Thoracic aorta (tissue), 2 donors: Measurements from ENCODE around the gene MAD1L1. TPM values are rescaled to one million over a fixed set of nuclear protein-coding genes. Genes with fewer than 3 reads are reported as not detected.

Experiments used
- ATAC-seq: fragments of 150-250 bp; one replicate; pipeline ENCODE4 v1.8.0; 2017; ENCODE audit warnings: low read depth; ENCODE audit not compliant: insufficient number of reproducible peaks, low FRiP score
- DNase-seq: peaks from one replicate; pipeline ENCODE4 v3.0.0-alpha.2; 2020; ENCODE audit warnings: low spot score
- H3K27ac ChIP-seq, 2 donors: fragments of 200-600 bp; sonication (generic); 1 replicate in 1 of 2; 2 replicates in 1 of 2; pipeline ENCODE4 v1.5.1; 2016; ENCODE audit warnings: mild to moderate bottlenecking in 2 of 2, moderate library complexity in 2 of 2
- H3K27me3 ChIP-seq: fragments of 200-600 bp; sonication (generic); replicated peaks from 2 replicates; pipeline ENCODE4 v1.6.0; 2016; ENCODE audit warnings: mild to moderate bottlenecking; ENCODE audit not compliant: insufficient read depth
- H3K36me3 ChIP-seq: fragments of 200-600 bp; sonication (generic); one replicate; pipeline ENCODE4 v1.5.1; 2016
- H3K4me1 ChIP-seq, 2 donors: fragments of 200-600 bp; sonication (generic); 1 replicate in 1 of 2; 2 replicates in 1 of 2; pipeline versions ENCODE4 v1.5.1 to v1.6.0; 2016; ENCODE audit warnings: low read depth in 2 of 2, mild to moderate bottlenecking in 1 of 2; ENCODE audit not compliant: control insufficient read depth in 1 of 2
- H3K4me3 ChIP-seq: fragments of 200-600 bp; sonication (generic); 2 replicates; pipeline ENCODE4 v1.5.1; 2016; ENCODE audit warnings: mild to moderate bottlenecking
- H3K9me3 ChIP-seq: fragments of 200-600 bp; sonication (generic); 2 replicates; pipeline ENCODE4 v1.5.1; 2016
- total RNA-seq, 2 donors: library from RNA; depleted of rRNA; stranded (reverse); fragments of >200 nt; gene quantifications; one replicate each; pipeline versions ENCODE4 v1.1.0 to v1.2.3, GENCODE V29; 2016
- TF ChIP-seq, protein P1 (sequence below): fragments of 200-600 bp; sonication (generic); IDR thresholded peaks from one replicate; pipeline ENCODE4 v1.5.1; 2019; ENCODE audit warnings: antibody characterized with exemption

The MAD1L1 gene
- total RNA-seq, 2 donors from 2014 or later = 27.4 to 41.3 TPM

DNA sequence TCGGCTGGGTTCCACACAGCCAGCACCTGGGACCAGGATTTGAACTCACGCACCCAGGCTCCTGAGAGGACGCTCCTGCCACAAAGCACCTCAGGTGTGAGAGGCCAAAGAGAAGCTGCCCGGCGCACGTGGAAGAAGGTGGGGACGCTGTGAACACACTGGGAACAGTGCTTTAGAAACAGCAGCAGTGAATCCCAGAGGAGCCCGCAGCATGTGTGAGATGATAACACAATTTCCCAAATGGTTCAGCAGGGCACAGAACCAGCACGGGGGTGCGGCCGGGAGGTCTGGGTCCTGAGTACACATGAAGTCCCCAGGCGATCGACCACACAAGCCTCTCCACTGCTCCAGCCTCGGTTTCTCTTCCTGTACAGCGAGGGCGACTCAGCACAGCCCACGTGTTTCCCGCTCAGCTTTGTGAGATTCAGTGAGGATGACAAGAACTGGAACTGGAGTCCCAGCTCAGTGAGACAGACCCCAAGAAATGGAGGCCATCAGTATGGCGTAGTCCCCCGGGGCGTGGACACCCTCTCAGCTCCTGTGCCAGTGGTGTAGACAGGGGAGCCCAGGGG is 188.3 kb downstream of the MAD1L1 start:
- Histone ChIP-seq H3K27me3 (no peaks in the 10 kb centered on the region), H3K4me1 (no peaks in the 10 kb centered on the region), H3K9me3 (no peaks in the 10 kb centered on the region), H3K27ac (no peak overlapping the region), H3K4me3 (no peak overlapping the region), H3K36me3 (no peaks in the 10 kb centered on the region)
- TF ChIP-seq, protein P1, sequence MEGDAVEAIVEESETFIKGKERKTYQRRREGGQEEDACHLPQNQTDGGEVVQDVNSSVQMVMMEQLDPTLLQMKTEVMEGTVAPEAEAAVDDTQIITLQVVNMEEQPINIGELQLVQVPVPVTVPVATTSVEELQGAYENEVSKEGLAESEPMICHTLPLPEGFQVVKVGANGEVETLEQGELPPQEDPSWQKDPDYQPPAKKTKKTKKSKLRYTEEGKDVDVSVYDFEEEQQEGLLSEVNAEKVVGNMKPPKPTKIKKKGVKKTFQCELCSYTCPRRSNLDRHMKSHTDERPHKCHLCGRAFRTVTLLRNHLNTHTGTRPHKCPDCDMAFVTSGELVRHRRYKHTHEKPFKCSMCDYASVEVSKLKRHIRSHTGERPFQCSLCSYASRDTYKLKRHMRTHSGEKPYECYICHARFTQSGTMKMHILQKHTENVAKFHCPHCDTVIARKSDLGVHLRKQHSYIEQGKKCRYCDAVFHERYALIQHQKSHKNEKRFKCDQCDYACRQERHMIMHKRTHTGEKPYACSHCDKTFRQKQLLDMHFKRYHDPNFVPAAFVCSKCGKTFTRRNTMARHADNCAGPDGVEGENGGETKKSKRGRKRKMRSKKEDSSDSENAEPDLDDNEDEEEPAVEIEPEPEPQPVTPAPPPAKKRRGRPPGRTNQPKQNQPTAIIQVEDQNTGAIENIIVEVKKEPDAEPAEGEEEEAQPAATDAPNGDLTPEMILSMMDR = no peak
- ATAC-seq (no peak), DNase-seq (no peak)

DNA sequence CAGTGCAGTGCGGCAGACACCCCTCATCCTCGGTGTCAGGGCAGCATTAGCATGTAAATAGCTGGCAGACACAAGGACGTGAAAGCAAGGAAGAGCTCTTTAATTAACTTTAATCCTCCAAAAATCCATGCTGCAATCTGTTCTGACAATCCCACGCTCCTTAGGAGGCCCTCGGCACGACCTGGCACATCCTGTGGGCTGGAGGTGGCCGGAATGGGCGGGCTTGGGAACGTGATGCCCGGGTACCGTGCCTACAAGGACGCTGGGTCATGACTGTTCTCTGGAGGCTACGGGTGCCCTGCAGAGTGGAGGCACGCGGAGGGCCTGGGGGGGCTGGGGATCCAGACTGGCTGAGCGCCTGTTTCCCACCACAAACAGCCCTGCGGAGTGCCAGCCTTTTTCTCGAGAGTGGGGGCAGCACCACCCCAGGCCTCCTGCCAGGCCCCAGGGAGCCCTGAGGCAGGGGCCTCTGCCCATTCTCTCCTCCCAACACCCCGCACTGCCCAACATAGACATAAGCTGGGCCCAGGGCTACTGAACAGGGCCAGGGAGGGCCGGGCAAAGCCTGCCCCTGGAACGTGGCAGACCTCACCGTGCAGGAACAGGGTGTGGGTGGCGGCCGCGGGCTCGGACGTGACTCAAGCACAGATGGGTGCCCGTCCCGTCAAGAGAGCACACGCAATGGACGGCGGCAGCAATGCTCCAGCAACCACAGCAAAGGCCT is 189.3 kb downstream of the MAD1L1 start:
- TF ChIP-seq, protein P1 = no peak
- H3K9me3 ChIP-seq = no peaks in the 10 kb centered on the region
- ATAC-seq (no peak), DNase-seq (no peak)
- H3K4me3 ChIP-seq = no peak overlapping the region
- no peaks in the 10 kb centered on the region for H3K27me3 ChIP-seq
- no peaks in the 10 kb centered on the region for H3K36me3 ChIP-seq
- H3K4me1 ChIP-seq = no peaks in the 10 kb centered on the region
- no peak overlapping the region for H3K27ac ChIP-seq

DNA sequence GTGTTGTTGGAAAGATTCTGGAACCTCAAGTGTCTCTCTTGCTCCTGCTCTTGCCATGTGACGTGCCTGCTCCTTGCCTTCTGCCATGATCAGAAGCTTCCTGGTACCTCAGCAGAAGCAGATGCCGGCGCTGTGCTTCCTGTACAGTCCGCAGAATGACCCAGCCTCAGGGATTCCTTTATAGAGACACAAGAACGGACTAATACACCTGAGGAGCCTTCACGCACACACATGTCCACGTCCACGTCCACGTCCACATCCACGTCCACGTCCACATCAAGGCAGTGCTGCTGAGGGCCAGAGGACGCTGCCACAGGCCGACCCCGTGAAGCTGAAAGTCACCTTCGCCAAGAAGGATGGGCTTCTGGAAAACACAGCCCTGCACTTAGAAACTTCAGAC is 190.1 kb downstream of the MAD1L1 start:
- peaks cover 0 to under 1% of the 10 kb centered on the region in 2 donors for H3K4me1 ChIP-seq
- H3K9me3 ChIP-seq = no peaks in the 10 kb centered on the region
- H3K27me3 ChIP-seq = no peaks in the 10 kb centered on the region
- H3K4me3 ChIP-seq = no peak overlapping the region
- TF ChIP-seq, protein P1 = no peak
- no peaks in the 10 kb centered on the region for H3K36me3 ChIP-seq
- ATAC-seq = no peak
- no peak overlapping the region for H3K27ac ChIP-seq
- no peak for DNase-seq

DNA sequence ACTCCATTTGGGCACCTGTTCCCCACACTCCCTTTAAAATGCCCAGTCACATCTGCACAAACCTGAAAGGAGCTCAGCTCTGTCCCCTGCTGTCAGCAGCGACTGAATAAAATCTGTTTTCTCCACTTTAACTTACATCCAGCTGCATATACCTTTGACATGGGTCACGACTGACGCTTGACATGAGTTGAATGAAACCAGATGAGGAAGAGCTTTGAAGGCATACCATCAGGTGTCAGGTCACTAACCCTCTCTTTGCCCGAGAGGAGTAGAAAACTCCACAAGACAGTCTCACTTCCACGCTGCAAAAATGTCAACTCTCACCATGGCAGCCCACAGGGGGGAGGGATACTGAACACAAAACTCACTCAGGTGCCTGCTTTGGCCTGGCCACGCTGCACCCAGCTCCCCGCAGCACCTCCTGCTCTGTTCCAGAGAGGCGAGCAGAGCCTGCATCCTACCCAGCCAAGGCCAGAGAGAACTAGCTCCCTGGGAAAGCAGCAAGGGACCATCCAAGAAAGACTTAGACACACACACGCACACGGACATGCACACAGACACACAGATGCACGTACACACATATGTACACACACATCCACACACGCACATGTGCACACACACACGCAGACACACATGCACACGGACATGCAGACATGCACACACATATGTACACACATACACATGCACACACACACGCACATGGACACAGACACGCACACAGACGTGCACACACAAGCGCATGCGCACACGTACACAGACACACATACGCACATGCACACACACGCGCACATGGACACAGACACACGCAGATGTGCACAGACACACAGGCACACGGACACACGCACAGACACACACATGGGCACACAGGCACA is 191.0 kb downstream of the MAD1L1 start:
- TF ChIP-seq, protein P1 = no peak
- H3K4me3 ChIP-seq = no peak overlapping the region
- H3K27me3 ChIP-seq = no peaks in the 10 kb centered on the region
- H3K27ac ChIP-seq = no peak overlapping the region
- DNase-seq = no peak
- H3K36me3 ChIP-seq = no peaks in the 10 kb centered on the region
- H3K9me3 ChIP-seq = no peaks in the 10 kb centered on the region
- ATAC-seq = no peak
- H3K4me1 ChIP-seq = peaks cover 0 to 10% of the 10 kb centered on the region in 2 donors

DNA sequence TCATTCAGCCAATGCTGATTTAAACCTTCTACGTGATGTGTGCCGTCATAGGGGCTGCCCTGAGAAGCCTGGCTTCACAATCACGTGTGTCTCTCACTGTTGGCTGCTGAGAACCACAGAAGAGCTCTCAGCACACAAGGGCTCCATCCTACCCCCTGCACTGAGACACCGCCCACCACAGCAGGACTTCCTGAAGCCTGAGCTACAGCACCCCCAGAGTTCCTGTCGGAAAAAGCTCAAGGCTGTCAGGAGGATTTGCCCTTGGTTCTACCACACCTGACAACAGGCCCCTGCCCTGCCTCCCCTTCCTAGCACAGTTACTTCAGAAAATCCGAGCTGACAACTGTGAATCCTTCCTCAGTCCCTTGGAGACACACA is 191.9 kb downstream of the MAD1L1 start:
- Histone ChIP-seq H3K9me3 (no peaks in the 10 kb centered on the region), H3K27ac (no peak overlapping the region), H3K4me3 (no peak overlapping the region), H3K4me1 (peaks cover 0 to 10% of the 10 kb centered on the region in 2 donors), H3K36me3 (no peaks in the 10 kb centered on the region), H3K27me3 (no peaks in the 10 kb centered on the region)
- TF ChIP-seq, protein P1 = no peak
- no peak for DNase-seq
- no peak for ATAC-seq
